Measurements from ENCODE around the gene OR2A14.
"Not testable (repeated sequence)": the region's sequence is repeated elsewhere in the genome, so short reads cannot be mapped to it uniquely, and the experiment has no call there.

OR2A14 gene, protein sequence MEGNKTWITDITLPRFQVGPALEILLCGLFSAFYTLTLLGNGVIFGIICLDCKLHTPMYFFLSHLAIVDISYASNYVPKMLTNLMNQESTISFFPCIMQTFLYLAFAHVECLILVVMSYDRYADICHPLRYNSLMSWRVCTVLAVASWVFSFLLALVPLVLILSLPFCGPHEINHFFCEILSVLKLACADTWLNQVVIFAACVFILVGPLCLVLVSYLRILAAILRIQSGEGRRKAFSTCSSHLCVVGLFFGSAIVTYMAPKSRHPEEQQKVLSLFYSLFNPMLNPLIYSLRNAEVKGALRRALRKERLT

DNA sequence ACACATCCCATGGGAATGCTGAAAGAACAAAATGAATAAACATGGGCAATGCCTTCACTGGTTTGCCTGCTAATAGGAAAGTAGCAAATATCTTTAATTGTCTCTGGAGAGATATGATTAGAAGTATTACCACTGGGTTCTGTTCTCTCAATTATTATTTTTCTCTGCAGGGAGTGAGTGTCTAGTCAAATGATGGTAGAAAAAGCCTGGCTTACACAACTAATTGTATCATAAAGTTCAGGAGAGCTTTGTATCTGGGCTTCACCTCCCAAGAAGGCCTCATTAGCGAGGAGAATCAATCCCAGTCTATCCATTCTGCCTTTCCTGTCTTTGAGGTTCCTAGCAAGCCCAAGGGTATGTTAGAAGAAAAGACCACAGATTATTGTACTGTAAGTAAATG, at the start of gene OR2A14:
TSS of gene OR2A14 (plus strand) at position 301 of the 400 bp plus-strand sequence. CDS start 5,937 bp downstream, outside the sequence.
- in situ Hi-C loops (cut with MboI; ENCODE audit: low sequenced_read_pairs) = no loop called here

- in situ Hi-C loops (cut with MboI; ENCODE audit: low sequenced_read_pairs) = no loop called here
Measured at GRCh38 chr7:144074374-144074773, 48.6 kb upstream of the OR2A14 start.

DNA sequence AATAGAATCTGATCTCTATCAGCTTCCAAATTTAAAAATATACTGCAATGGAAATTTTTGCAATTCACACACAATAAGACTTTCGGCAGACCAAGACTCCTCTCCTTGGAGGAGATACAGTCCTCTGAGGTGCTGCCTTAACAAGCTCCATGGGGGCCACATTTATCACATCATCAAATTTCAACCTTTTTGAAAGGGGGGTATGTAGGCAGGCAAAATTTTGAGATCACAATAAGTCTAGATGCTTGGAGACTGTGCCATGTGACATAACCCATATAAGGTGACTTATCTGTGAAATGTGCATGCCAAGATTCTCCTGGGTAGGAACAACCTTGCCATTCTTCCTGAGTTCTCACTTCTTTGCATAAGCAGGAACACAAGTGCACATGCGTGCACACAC, 37.0 kb upstream of the OR2A14 start, which contains the start of gene OR2A12:
TSS of gene OR2A12 (plus strand) at position 301 of the 400 bp plus-strand sequence. CDS start 8,830 bp downstream, outside the sequence.
- in situ Hi-C loops (cut with MboI; ENCODE audit: low sequenced_read_pairs) = no loop called here

GRCh38 chr7:144086730-144087129, 36.2 kb upstream of the OR2A14 start:
- in situ Hi-C loops (cut with MboI; ENCODE audit: low sequenced_read_pairs) = no loop called here

- in situ Hi-C loops (cut with MboI; ENCODE audit: low sequenced_read_pairs) = no loop called here
Measured at GRCh38 chr7:144087230-144087629, 35.7 kb upstream of the OR2A14 start.

DNA sequence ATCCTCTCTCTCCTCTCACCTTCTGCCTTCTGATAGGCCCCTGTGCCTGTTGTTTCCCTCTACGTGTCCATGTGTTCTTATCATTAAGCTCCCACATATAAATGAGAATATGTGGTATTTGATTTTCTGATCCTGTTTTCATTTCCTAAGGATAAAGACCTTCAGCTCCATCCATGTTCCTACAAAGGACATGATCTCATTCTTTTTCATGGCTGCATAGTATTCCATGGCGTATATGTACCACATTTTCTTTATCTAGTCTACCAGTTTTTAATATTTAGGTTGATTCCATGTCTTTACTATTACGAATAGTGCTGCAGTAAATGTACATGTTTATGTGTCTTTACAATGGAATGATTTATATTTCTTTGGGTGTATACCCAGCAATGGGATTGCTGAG, 32.3 kb upstream of the OR2A14 start:
- in situ Hi-C loops (cut with MboI; ENCODE audit: low sequenced_read_pairs) = no loop called here

DNA sequence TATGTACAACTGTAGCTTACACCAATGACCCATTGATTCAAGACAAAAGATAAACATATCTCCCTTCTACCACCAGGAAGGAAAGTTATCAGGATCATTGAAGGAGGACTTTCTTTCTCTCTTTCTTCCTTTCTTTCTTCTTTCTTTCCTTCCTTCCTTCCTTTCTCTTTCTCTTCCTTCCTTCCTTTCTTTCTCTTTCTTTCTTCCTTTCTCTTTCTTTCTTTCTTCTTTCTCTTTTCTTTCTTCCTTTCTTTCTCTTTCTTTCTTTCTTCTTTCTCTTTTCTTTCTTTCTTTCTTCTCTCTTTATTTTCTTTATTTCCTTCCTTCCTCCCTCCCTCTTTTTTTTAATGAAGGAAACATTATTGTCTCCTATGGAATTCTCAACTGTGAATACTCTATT, 24.2 kb upstream of the OR2A14 start:
- in situ Hi-C loops (cut with MboI; ENCODE audit: low sequenced_read_pairs) = no loop called here

GRCh38 chr7:144100607-144101006, 22.4 kb upstream of the OR2A14 start:
- in situ Hi-C loops (cut with MboI; ENCODE audit: low sequenced_read_pairs) = no loop called here

- in situ Hi-C loops (cut with MboI; ENCODE audit: low sequenced_read_pairs) = no loop called here
Measured at GRCh38 chr7:144102041-144102440, 20.9 kb upstream of the OR2A14 start.

GRCh38 chr7:144105211-144105610, 17.8 kb upstream of the OR2A14 start:
- in situ Hi-C loops (cut with MboI; ENCODE audit: low sequenced_read_pairs) = no loop called here

DNA sequence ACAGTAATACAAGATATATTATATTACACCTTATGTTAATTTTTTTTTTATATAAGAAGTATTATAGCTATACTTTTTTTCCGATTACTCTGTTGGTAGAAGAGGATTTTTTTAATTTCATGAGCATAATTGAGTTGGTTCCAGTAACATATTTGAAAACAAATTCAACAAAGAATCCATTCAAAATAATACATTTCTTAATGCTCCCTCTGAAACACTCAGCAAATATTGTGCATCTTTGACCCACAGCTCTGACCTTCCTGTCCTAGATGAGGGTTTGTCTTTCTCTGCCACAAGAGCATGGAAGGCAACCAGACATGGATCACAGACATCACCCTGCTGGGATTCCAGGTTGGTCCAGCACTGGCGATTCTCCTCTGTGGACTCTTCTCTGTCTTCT, 13.7 kb upstream of the OR2A14 start, which contains the start of gene OR2A2:
TSS of gene OR2A2 (plus strand) at position 301 of the 400 bp plus-strand sequence. CDS start at position 301, 0 bp downstream.
- in situ Hi-C loops (cut with MboI; ENCODE audit: low sequenced_read_pairs) = no loop called here

DNA sequence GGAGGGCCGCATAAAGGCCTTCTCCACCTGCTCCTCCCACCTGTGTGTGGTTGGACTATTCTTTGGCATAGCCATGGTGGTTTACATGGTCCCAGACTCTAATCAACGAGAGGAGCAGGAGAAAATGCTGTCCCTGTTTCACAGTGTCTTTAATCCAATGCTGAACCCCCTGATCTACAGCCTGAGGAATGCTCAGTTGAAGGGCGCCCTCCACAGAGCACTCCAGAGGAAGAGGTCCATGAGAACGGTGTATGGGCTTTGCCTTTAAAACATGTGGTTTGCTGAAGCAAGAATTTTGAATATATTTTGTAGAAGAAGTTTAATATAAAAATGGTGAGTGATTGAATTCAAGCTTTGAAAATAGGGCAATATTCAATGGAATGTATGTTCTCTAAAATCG, 12.7 kb upstream of the OR2A14 start:
- in situ Hi-C loops (cut with MboI; ENCODE audit: low sequenced_read_pairs) = no loop called here

- in situ Hi-C loops (cut with MboI; ENCODE audit: low sequenced_read_pairs) = no loop called here
Measured at GRCh38 chr7:144113651-144114050, 9.3 kb upstream of the OR2A14 start.

DNA sequence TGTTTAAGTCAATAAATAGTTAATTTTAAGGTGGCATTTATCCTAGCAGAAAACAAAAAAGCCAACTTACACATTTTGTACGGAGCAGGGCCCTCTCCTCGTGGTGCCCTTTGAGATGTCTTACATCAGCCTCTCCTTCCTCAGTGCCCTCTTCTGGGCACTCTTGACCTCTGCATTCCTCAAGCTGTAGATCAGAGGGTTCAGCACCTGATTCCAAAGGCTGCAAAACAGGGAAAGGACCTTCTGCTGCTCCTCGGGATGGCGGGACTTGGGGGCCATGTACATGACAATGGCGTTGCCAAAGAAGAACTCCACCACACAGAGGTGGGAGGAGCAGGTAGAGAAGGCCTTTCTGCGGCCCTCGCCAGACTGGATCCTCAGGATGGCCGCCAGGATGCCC, 4.6 kb upstream of the OR2A14 start:
- in situ Hi-C loops (cut with MboI; ENCODE audit: low sequenced_read_pairs) = no loop called here

DNA sequence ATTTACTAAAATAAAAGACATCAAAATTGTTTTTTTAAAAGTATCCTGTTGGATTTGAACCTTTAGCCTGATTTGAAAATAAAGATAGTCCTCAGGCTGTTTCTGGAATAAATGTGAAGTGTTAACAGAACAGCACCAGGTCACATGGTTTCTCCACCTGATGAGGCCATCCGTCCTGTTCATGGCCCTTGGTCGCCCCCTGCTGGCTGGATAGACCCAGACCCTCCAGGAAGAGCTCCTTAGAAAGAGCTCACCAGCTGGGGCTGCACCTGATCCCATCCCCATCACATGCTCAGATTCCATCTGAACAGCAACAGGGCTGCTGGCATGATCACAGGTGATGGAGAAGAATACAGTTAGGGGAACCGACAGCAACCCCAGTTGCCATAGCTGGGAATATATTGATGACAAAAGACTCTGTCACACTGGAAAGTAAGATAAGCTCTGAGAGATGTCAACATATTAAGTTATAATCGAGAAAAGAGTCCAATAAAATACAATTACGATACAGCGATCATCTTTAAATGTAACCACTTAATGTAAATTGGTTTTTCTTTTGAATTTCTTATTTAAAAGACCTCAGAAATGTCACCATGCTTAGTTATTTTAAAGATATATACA, 4.8 kb downstream of the OR2A14 start:
- in situ Hi-C loops (cut with MboI; ENCODE audit: low sequenced_read_pairs) = no loop called here

DNA sequence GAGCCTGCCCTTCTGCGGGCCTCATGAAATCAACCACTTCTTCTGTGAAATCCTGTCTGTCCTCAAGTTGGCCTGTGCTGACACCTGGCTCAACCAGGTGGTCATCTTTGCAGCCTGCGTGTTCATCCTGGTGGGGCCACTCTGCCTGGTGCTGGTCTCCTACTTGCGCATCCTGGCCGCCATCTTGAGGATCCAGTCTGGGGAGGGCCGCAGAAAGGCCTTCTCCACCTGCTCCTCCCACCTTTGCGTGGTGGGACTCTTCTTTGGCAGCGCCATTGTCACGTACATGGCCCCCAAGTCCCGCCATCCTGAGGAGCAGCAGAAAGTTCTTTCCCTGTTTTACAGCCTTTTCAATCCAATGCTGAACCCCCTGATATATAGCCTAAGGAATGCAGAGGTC, 6.6 kb downstream of the OR2A14 start:
- in situ Hi-C loops (cut with MboI; ENCODE audit: low sequenced_read_pairs) = not testable (repeated sequence)

DNA sequence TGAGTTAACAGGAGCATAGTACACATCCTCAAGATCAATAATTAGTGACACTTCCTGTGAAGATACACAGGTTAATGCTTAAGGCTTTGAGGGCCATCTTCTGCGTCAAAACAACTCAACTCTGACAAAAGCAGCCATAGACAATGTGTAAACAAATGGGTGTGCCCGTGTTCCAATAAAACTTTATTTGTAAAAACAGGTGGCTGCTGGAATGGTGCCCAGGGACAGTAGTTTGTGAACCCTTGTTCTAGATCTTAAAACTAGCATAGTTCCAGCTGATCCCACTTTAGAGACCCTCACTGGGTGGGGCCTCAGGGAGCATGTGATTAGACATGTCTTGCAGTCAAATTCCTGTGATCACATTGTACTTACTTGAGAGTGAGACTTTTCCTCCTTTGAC, 7.8 kb downstream of the OR2A14 start:
- in situ Hi-C loops (cut with MboI; ENCODE audit: low sequenced_read_pairs) = no loop called here

GRCh38 chr7:144132262-144132661, 9.3 kb downstream of the OR2A14 start:
- in situ Hi-C loops (cut with MboI; ENCODE audit: low sequenced_read_pairs) = no loop called here

DNA sequence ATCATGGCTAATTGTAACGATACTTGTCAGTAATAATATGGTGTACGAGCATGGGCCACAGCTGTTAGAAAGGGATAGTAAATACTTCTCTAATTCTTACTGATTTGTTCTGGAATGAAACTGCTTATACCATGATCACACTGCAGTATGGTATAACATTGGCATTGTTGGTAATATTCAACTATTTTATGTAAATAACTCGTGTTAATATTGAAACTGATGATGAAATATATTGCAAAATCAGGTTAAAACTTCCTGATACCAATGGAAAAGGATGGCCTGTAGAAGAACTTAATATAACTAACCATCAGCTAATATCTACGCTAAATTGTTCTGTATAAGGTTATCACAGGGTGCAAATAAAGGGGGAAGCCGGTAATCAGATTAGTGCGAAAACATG, 10.3 kb downstream of the OR2A14 start:
- in situ Hi-C loops (cut with MboI; ENCODE audit: low sequenced_read_pairs) = no loop called here

GRCh38 chr7:144134116-144134515, 11.1 kb downstream of the OR2A14 start:
- in situ Hi-C loops (cut with MboI; ENCODE audit: low sequenced_read_pairs) = no loop called here

DNA sequence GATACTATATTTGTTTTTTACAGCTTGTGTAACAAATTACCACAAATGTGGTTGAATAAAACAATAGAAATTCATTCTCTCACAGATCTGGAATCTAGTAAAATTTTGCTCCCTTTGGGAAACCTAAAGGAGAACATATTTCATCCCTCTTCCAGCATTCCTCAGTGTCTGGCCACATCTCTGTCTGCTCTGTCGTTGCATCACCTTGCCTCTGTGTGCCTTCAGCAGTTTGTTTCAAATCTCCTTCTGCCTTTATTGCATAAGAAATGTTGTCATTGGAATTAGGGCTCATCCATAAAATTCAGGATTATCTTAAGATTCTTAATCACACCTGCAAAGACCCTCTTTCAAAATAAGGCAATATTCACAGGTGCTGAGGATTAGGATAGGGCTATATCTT, 14.5 kb downstream of the OR2A14 start:
- in situ Hi-C loops (cut with MboI; ENCODE audit: low sequenced_read_pairs) = no loop called here

DNA sequence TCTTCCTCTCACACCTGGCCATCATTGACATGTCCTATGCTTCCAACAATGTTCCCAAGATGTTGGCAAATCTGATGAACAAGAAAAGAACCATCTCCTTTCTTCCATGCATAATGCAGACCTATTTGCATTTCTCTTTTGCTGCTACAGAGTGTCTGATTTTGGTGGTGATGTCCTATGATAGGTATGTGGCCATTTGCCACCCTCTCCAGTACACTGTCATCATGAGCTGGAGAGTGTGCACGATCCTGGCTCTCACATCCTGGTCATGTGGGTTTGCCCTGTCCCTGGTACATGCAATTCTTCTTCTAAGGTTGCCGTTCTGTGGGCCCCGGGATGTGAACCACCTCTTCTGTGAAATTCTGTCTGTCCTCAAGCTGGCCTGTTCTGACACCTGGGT, 19.2 kb downstream of the OR2A14 start:
- in situ Hi-C loops (cut with MboI; ENCODE audit: low sequenced_read_pairs) = no loop called here
